K562 (cell line): ENCODE data around the gene STRIP1. TPM values are rescaled to one million over a fixed set of nuclear protein-coding genes. Genes with fewer than 3 reads are reported as not detected.

Experiments
- ATAC-seq: fragments of 200-7000 bp; cut with Tn5 transposase; 3 replicates; pipeline ENCODE4 v1.9.1; 2020; ENCODE audit warnings: moderate library complexity
- BruUV-seq: library from RNA; stranded (reverse); fragments of 400-500 nt; replicated peaks from 2 replicates; lab custom pipeline; 2021; lab: Mats Ljungman, UMichigan
- CTCF ChIA-PET: fragments of 300-600 bp; formaldehyde crosslinking; extraction: SDS; loops from one replicate; lab custom pipeline; 2021; ENCODE audit warnings: low intra/inter-chr PET ratio; lab: Yijun Ruan, JAX
- POLR2A ChIA-PET: fragments of 300-600, 350-650 bp; sonication (Branson Sonifier 250); formaldehyde crosslinking; extraction: SDS; loops from one replicate; lab custom pipeline; 2021; ENCODE audit warnings: antibody characterized with exemption, inconsistent platforms; lab: Yijun Ruan, JAX
- DNase-seq, 4 experiments: peaks; one replicate each; pipeline versions ENCODE4 v3.0.0 to v3.0.0-alpha.2; 2011 to 2018; ENCODE audit warnings: low spot score in 3 of 4, mixed read lengths in 3 of 4; ENCODE audit errors: extremely low read depth in 1 of 4
- FAIRE-seq: peaks from 2 replicates; lab custom pipeline; 2011; peaks lifted over from hg19 to GRCh38; lab: Jason Lieb, UNC
- H2AFZ ChIP-seq: 2 replicates; pipeline ENCODE4 v1.6.0; 2011; ENCODE audit warnings: low read depth, low read length, control low read depth, inconsistent platforms
- H3K27ac ChIP-seq: fragments of 200-600 bp; 3 replicates; pipeline ENCODE4 v1.8.0; 2011; ENCODE audit warnings: low read depth, mild to moderate bottlenecking, control low read depth, inconsistent platforms, low read length, moderate library complexity, mixed read lengths; ENCODE audit errors: extremely low read depth
- H3K27me3 ChIP-seq, 2 experiments: fragments of 300-600 bp in 1 of 2; 2 replicates in 1 of 2; 3 replicates in 1 of 2; pipeline versions ENCODE4 v1.6.0 to v1.8.0; 2011; ENCODE audit warnings: inconsistent platforms in 2 of 2, low read length in 2 of 2, mild to moderate bottlenecking in 1 of 2, mixed read lengths in 1 of 2, moderate library complexity in 1 of 2; ENCODE audit not compliant: control insufficient read depth in 2 of 2, insufficient read depth in 2 of 2
- H3K36me3 ChIP-seq: fragments of 300-600 bp; 3 replicates; pipeline ENCODE4 v1.8.0; 2011; ENCODE audit warnings: mild to moderate bottlenecking, low read length, inconsistent platforms; ENCODE audit not compliant: control insufficient read depth, insufficient read depth
- H3K4me1 ChIP-seq, 2 experiments: fragments of 200-600 bp in 1 of 2; replicated peaks in 1 of 2; 2 replicates in 1 of 2; 3 replicates in 1 of 2; pipeline versions ENCODE4 v1.5.1 to v1.8.0; 2011; ENCODE audit warnings: inconsistent platforms in 2 of 2, low read length in 2 of 2, mild to moderate bottlenecking in 1 of 2, mixed read lengths in 1 of 2, moderate library complexity in 1 of 2; ENCODE audit not compliant: control insufficient read depth in 2 of 2, insufficient read depth in 2 of 2
- H3K4me2 ChIP-seq: 2 replicates; pipeline ENCODE4 v1.6.1; 2011; ENCODE audit warnings: low read length, control low read depth, inconsistent platforms, mixed read lengths; ENCODE audit not compliant: insufficient read depth
- H3K4me3 ChIP-seq: fragments of 200-600 bp; sonication (generic), shearing (Covaris generic); 2 replicates; pipeline ENCODE4 v1.5.1; 2016; ENCODE audit warnings: control low read depth, inconsistent platforms
- H3K79me2 ChIP-seq: fragments of 200-600 bp; 3 replicates; pipeline ENCODE4 v1.8.0; 2011; ENCODE audit warnings: low read length, inconsistent platforms; ENCODE audit not compliant: control insufficient read depth, insufficient read depth
- H3K9ac ChIP-seq, 2 experiments: 2 replicates each; pipeline versions ENCODE4 v1.6.0 to v1.6.1; 2011; ENCODE audit warnings: low read depth in 2 of 2, low read length in 2 of 2, control low read depth in 1 of 2, inconsistent platforms in 1 of 2, mild to moderate bottlenecking in 1 of 2, mixed read lengths in 1 of 2; ENCODE audit not compliant: insufficient read depth in 1 of 2
- H3K9me1 ChIP-seq: one replicate; pipeline ENCODE4 v1.6.0; 2011; ENCODE audit warnings: inconsistent platforms, mild to moderate bottlenecking, low read length, moderate library complexity; ENCODE audit not compliant: control insufficient read depth, insufficient read depth
- H3K9me3 ChIP-seq: replicated peaks from 2 replicates; pipeline ENCODE4 v1.5.1; 2011; ENCODE audit warnings: low read depth, low read length, inconsistent platforms; ENCODE audit not compliant: control insufficient read depth, insufficient read depth
- H4K20me1 ChIP-seq: replicated peaks from 2 replicates; pipeline ENCODE4 v1.6.1; 2011; ENCODE audit warnings: low read length, inconsistent platforms, mixed read lengths; ENCODE audit not compliant: control insufficient read depth, insufficient read depth
- CBFA2T3 ChIP-seq: fragments of 450-650 bp; IDR thresholded peaks from 2 replicates; pipeline ENCODE4 v1.6.1; 2017
- CBX2 ChIP-seq: fragments of 200-600 bp; sonication (generic); IDR thresholded peaks from one replicate; pipeline ENCODE4 v1.6.1; 2012; ENCODE audit warnings: mild to moderate bottlenecking, low read length, inconsistent platforms; ENCODE audit not compliant: insufficient read depth, poor library complexity, severe bottlenecking
- CCNT2 ChIP-seq: IDR thresholded peaks from 2 replicates; pipeline ENCODE4 v1.6.1; 2011; ENCODE audit warnings: borderline replicate concordance, low read depth, mild to moderate bottlenecking, moderate library complexity, mixed read lengths, low read length; ENCODE audit not compliant: insufficient read length; ENCODE audit errors: extremely low read depth
- EWSR1 ChIP-seq: fragments of 450-650 bp; IDR thresholded peaks from 2 replicates; pipeline ENCODE4 v1.6.1; 2018; ENCODE audit warnings: borderline replicate concordance, mild to moderate bottlenecking, low read depth, moderate library complexity; ENCODE audit not compliant: partially characterized antibody
- GABPB1 ChIP-seq: sonication (generic); formaldehyde crosslinking; IDR thresholded peaks from 2 replicates; pipeline ENCODE4 v1.8.0; 2022; ENCODE audit warnings: mild to moderate bottlenecking, missing genetic modification reagents
- JUND ChIP-seq, 2 experiments: IDR thresholded peaks; 2 replicates in 1 of 2; 3 replicates in 1 of 2; pipeline ENCODE4 v1.6.1; 2011; ENCODE audit warnings: borderline replicate concordance in 2 of 2, low read depth in 2 of 2, low read length in 2 of 2, improper control_type of control experiment in 1 of 2, missing biosample characterization in 1 of 2, missing genetic modification characterization in 1 of 2, missing genetic modification reagents in 1 of 2
- KLF10 ChIP-seq: fragments of 250-450 bp; sonication (Bioruptor Pico); IDR thresholded peaks from 2 replicates; pipeline ENCODE4 v1.6.1; 2021; ENCODE audit warnings: matching md5 sums
- L3MBTL2 ChIP-seq: fragments of 450-650 bp; IDR thresholded peaks from 2 replicates; pipeline ENCODE4 v1.6.1; 2016; ENCODE audit warnings: mild to moderate bottlenecking, moderate library complexity
- RBM14 ChIP-seq: fragments of 200-400 bp; formaldehyde crosslinking; IDR thresholded peaks from 2 replicates; pipeline ENCODE4 v1.6.1; 2018; ENCODE audit warnings: low read depth, mild to moderate bottlenecking, low read length, moderate library complexity, borderline replicate concordance; ENCODE audit not compliant: insufficient read depth
- RUNX1 ChIP-seq: sonication (generic); IDR thresholded peaks from 2 replicates; pipeline ENCODE4 v1.6.1; 2016; ENCODE audit warnings: antibody characterized with exemption, low read depth
- SUPT5H ChIP-seq: fragments of 450-650 bp; IDR thresholded peaks from 2 replicates; pipeline ENCODE4 v1.6.1; 2016
- THAP7 ChIP-seq: fragments of 250-450 bp; sonication (Bioruptor Pico); IDR thresholded peaks from 2 replicates; pipeline ENCODE4 v1.5.0; 2021
- ZBTB1 ChIP-seq: sonication (generic); formaldehyde crosslinking; IDR thresholded peaks from 2 replicates; pipeline ENCODE4 v1.8.1; 2023; ENCODE audit warnings: missing genetic modification reagents, low read depth, mild to moderate bottlenecking, borderline replicate concordance
- ZBTB34 ChIP-seq: fragments of 250-450 bp; sonication (Bioruptor Pico); IDR thresholded peaks from 2 replicates; pipeline ENCODE4 v1.8.0; 2021; ENCODE audit warnings: mild to moderate bottlenecking, moderate library complexity
- ZC3H4 ChIP-seq: sonication (generic); formaldehyde crosslinking; IDR thresholded peaks from 2 replicates; pipeline ENCODE4 v1.9.0; 2021; ENCODE audit warnings: missing genetic modification reagents, borderline replicate concordance
- ZNF263 ChIP-seq: sonication (generic); formaldehyde crosslinking; IDR thresholded peaks from 2 replicates; pipeline ENCODE4 v1.8.0; 2022; ENCODE audit warnings: mild to moderate bottlenecking, missing genetic modification reagents, borderline replicate concordance
- ZNF316 ChIP-seq: fragments of 450-650 bp; IDR thresholded peaks from 2 replicates; pipeline ENCODE4 v1.6.1; 2016
- ZNF398 ChIP-seq: fragments of 250-450 bp; sonication (Bioruptor Pico); IDR thresholded peaks from 2 replicates; pipeline ENCODE4 v1.8.0; 2021; ENCODE audit warnings: moderate library complexity, mild to moderate bottlenecking, inconsistent platforms
- ZSCAN32 ChIP-seq: fragments of 450-650 bp; formaldehyde crosslinking; IDR thresholded peaks from 2 replicates; pipeline ENCODE4 v1.4.0; 2020; ENCODE audit warnings: mild to moderate bottlenecking, moderate library complexity
- WGBS: fragments of 100-300 bp; shearing (Covaris generic); methylation state at CpG from one replicate; pipeline ENCODE4 v1.1.6; 2016; ENCODE audit warnings: low coverage, mixed read lengths; ENCODE audit not compliant: insufficient coverage; ENCODE audit errors: missing lambda C conversion rate; 5-methylcytosine and 5-hydroxymethylcytosine counted together
- in situ Hi-C: fragments of 300-500 bp; cut with MboI; formaldehyde crosslinking; loops from 4 replicates; pipeline ENCODE4 v1.15.0; 2018; ENCODE audit warnings: inconsistent platforms, mixed read lengths
- intact Hi-C: fragments of 100-400 bp; cut with micrococcal nuclease; formaldehyde crosslinking; loops from 2 replicates; pipeline ENCODE4 v1.14.2; 2022
- polyA plus RNA-seq, 8 experiments: library from polyadenylated mRNA; depleted of rRNA in 4 of 8; stranded (reverse) in 5 of 8; unstranded in 3 of 8; fragments of >200 nt; fragmentation: Nextera tagmentation in 2 of 8; fragmentation: Illumina TruSeq in 1 of 8; extraction: Ambion mirVana in 2 of 8; extraction: Trizol in 1 of 8; gene quantifications; 2 replicates each; pipeline versions ENCODE4 v1.2.1 to v1.2.3, GENCODE V29; 2011 to 2014; ENCODE audit warnings: inconsistent platforms in 1 of 8, missing spikeins in 1 of 8
- total RNA-seq, 7 experiments: library from RNA; depleted of rRNA in 6 of 7; stranded (reverse); fragments of >200 nt in 6 of 7; fragmentation: Illumina TruSeq in 2 of 7; extraction: Trizol in 2 of 7; gene quantifications; 2 replicates each; pipeline versions ENCODE4 v1.2.1 to v1.2.3, GENCODE V29; 2011 to 2021; ENCODE audit warnings: low replicate concordance in 1 of 7

Gene STRIP1
- total and polyA plus RNA-seq, 9 of the 15 experiments (the other 6 are each of a cell fraction or from before 2014, with no cell fraction given) = 9.9 to 42.3 (median 32.0) TPM

GRCh38 chr1:110048923-110049601 is 14.6 kb downstream of the STRIP1 start:
- H3K79me2 ChIP-seq = no peaks in the 10 kb centered on the region
- peaks cover 97% of the 10 kb centered on the region for H3K36me3 ChIP-seq
- 89% methylated on average over 7 of the region's 9 CpGs for whole genome bisulfite sequencing
- POLR2A ChIA-PET = interaction anchor here (0.8 to 18.1 kb wide), 4 partner anchors 8 to 289 kb away, joined by 3 to 200 read pairs (median 3); partner anchors contain the start of gene STRIP1
- H3K4me3 ChIP-seq = no peak overlapping the region
- H3K27me3 ChIP-seq = no peaks in the 10 kb centered on the region
- DNase-seq (no peak), ATAC-seq (no peak), FAIRE-seq (no peak)
- H3K9me3 ChIP-seq = no peaks in the 10 kb centered on the region
- in situ Hi-C loops = no loop called here
- no peak overlapping the region for H3K27ac ChIP-seq
- CTCF ChIA-PET = no interaction called here
- H3K9me1 ChIP-seq = no peaks in the 10 kb centered on the region
- no peaks in the 10 kb centered on the region for H3K4me1 ChIP-seq
- H2AFZ ChIP-seq = no peak overlapping the region
- peaks cover 6% of the 10 kb centered on the region for H4K20me1 ChIP-seq
- BruUV-seq = no TSS peak
- intact Hi-C loops = no loop called here
- no peak overlapping the region for H3K9ac ChIP-seq
- H3K4me2 ChIP-seq = no peak overlapping the region
- no peak for TF ChIP-seq CBFA2T3
- no peak for TF ChIP-seq ZC3H4 (CRISPR knock-in tag)
- no peak for TF ChIP-seq THAP7 (CRISPR knock-in tag)
- TF ChIP-seq JUND (IDR thresholded peaks at IDR 0.05; ENCODE audit: borderline replicate concordance, low read depth, low read length) = no peak
- no peak for TF ChIP-seq JUND (tag; IDR thresholded peaks at IDR 0.05; ENCODE audit: borderline replicate concordance, low read depth, low read length)
- no peak for TF ChIP-seq SUPT5H
- no peak for TF ChIP-seq RUNX1
- TF ChIP-seq ZBTB1 (CRISPR knock-in tag) = no peak
- TF ChIP-seq ZSCAN32 = no peak
- TF ChIP-seq KLF10 (CRISPR knock-in tag) = no peak
- no peak for TF ChIP-seq ZNF398 (CRISPR knock-in tag)
- TF ChIP-seq CBX2 = no peak
- no peak for TF ChIP-seq L3MBTL2
- no peak for TF ChIP-seq GABPB1 (CRISPR knock-in tag)
- TF ChIP-seq RBM14 = no peak
- no peak for TF ChIP-seq ZNF263 (CRISPR knock-in tag)
- no peak for TF ChIP-seq EWSR1
- no peak for TF ChIP-seq CCNT2
- no peak for TF ChIP-seq ZBTB34 (CRISPR knock-in tag)
- TF ChIP-seq ZNF316 = no peak
